ENCODE measurements around the gene EIF6. TPM values are rescaled to one million over a fixed set of nuclear protein-coding genes. Genes with fewer than 3 reads are reported as not detected.
"Not testable (repeated sequence)": the region's sequence is repeated elsewhere in the genome, so short reads cannot be mapped to it uniquely, and the experiment has no call there.

EIF6 gene
- polyA plus RNA-seq, 3 donors, result 154 to 169 (median 168) TPM

GRCh38 chr20:35267092-35267491, 17.5 kb downstream of the EIF6 start:
- DNase-seq, result no peak

- no peak for DNase-seq
These were observed 19.8 kb downstream of the EIF6 start for GRCh38 chr20:35264755-35265154.

GRCh38 chr20:35263532-35264341, 20.8 kb downstream of the EIF6 start:
- DNase-seq, result no peak

DNA sequence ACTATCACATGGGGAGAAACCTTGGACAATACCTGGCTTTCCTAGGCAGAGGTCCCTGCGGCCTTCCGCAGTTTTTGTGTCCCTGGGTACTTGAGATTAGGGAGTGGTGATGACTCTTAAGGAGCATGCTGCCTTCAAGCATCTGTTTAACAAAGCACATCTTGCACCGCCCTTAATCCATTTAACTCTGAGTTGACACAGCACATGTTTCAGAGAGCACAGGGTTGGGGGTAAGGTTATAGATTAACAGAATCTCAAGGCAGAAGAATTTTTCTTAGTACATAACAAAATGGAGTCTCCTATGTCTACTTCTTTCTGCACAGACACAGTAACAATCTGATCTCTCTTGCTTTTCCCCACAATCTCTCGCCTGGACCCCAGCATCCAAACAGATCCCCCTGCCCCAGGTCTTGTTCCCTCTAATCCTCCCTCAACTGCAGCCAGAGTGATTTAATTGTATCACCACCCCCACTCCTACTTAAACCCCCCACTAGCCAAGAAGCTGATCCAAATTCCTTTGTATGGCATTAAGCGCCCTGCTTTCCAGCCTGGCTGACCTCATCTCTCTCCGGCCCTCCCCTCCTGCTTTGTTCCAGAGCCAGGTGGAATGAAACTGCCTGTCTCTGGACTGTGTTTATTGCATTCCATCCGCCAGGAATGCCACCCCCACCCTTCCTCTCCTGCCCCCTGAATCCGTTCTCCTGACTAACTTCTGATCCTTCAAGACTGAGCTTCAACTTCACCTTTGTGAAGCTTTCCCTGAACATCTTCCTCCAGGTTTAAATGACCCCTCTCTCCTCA, 21.6 kb downstream of the EIF6 start:
- DNase-seq, result peak; percentile 88

- DNase-seq, result not testable (repeated sequence)
These were observed 22.3 kb downstream of the EIF6 start for GRCh38 chr20:35262321-35262720.

GRCh38 chr20:35260426-35260825, 24.1 kb downstream of the EIF6 start:
- DNase-seq, result no peak

DNA sequence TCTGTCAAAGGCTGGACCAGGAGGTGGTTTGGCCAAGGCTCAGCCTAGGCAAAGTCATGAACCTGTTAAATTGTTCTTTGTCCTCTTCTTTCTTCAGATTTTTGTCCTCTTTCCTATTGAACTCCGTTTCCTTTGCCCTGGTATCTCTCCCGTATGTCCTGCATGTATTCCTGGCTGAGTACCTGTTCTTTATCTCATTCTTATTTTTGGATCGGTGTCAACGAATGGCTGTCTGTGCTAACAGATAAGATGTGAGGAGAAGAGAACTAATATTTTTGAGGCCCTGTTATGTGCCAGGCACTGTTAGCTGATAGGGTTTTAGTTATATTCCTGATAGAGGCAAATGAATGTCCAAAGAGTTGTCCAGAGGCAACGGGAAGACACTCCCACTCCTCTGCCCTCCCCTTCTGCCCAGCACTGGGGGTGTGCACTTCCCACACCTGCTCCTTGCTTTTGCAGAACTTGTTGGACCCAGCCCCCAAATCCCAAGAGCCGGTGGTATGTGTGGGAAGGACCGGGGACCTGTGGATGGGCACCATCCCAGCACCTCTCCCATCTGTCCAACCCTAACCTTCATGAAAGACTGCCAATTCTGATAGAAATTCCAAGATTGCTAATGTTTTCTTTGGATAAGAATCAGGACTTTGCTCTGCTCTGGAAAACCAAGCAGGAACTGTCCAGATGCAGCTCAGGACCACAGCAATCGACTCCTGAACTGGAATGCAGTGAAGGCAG, 27.2 kb downstream of the EIF6 start:
- no peak for DNase-seq

- DNase-seq, result no peak
These were observed 30.0 kb downstream of the EIF6 start for GRCh38 chr20:35254448-35254999.

DNA sequence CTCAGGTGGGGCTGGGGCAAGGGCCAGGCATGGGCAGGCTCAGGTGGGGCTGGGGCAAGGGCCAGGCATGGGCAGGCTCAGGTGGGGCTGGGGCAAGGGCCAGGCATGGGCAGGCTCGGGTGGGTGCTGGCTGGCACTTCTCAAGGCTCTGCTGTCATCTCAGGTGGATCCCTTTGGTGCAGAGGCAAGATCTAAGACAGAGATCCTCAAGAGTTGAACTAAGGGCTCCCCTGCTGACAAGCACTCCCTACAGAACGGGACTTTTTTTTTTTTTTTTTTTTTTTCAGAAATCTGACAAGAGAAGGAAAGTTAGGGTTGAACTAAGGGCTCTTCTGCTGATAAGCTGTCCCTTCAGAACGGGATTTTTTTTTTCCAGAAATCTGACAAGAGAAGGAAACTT, 31.6 kb downstream of the EIF6 start:
- no peak for DNase-seq

GRCh38 chr20:35252598-35252997, 32.0 kb downstream of the EIF6 start:
- not testable (repeated sequence) for DNase-seq

- DNase-seq, result no peak
These were observed 32.5 kb downstream of the EIF6 start for GRCh38 chr20:35252037-35252461.

DNA sequence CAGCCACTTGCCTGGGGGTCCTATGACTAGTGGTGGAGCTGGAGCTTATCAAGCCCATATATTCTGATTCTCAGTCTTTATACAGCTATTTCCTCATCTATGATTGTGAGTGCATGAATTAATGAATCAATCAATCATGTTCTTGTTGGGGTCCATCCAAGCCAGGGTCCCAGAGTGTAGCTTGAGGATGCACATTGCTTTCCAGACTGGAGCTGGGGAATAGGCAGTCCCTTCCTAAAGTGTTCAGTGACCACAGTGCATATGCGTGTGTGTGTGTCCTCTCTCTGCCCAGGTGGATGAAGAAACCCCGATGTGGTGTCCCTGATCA, 33.0 kb downstream of the EIF6 start:
- no peak for DNase-seq

DNA sequence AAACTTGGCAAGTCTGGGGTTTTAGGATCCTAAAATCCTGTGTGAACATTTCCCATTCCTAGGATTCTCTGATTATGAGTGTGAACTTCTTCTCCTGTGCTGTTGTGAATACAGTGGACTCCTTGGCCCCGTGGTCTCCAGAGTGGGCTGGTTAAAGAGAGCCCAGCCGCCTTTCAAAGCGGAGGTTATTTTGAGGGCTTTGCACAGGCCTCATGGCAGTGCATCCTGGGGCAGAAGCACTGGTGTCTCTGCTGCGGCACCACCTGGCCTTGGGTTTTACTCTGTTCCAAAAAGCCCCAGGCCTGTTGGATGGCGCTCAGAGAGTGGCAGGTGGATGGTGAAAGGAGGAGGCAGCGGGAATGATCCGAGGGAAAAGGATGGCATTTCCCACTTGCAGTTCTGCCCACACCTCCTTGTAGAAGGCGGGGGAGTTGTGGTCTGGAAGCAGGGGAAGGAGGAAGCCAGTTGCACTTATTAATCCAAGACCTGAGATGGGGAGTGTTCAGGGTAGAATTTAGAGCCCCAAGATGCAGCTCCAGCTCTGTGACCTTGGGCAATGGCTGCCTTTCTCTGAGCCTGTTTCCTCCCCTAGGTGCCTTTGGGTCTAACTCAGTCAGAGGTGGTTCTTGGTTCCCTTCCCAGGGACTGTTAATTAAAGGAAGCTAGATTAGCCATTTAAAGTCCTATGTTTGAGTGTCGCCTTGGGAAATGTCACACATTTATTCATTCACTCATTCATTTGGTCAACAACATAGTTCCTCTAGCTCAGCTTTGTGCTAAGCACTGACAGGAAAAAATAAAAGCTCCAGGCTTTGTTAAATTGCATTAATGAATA, 35.7 kb downstream of the EIF6 start:
- DNase-seq, result no peak

DNA sequence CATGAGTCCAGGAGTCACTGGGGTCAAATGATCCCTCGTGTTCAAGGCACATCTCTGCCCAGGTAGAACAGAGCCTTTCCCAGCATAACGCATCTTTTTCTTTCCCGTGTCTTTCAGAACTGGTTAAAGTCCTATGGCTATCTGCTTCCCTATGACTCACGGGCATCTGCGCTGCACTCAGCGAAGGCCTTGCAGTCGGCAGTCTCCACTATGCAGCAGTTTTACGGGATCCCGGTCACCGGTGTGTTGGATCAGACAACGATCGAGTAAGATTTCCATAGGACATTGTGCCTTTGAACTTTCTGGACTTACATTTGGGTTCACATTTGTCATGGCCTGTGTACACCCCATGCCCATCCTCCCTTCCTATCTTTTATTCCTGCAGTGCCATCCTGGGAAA, 37.8 kb downstream of the EIF6 start:
- no peak for DNase-seq

DNA sequence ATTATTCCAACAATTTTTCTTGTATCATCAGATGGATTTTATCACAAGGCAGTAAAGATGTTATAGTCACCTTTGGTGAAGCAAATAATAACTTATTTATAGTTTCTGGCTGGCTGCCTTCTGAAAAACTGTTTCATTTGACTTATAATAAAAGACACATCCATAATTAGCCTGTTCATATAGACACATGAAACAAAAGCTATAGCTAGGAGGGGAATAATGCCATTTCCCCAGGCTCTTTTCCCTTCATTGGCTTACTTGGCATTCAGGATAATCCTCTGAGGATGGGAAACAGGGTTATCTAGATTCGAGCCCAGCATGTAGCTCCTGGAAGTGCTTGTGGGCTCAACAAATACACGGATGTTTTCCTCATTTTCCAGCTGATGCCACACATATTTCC, 40.6 kb downstream of the EIF6 start:
- no peak for DNase-seq

DNA sequence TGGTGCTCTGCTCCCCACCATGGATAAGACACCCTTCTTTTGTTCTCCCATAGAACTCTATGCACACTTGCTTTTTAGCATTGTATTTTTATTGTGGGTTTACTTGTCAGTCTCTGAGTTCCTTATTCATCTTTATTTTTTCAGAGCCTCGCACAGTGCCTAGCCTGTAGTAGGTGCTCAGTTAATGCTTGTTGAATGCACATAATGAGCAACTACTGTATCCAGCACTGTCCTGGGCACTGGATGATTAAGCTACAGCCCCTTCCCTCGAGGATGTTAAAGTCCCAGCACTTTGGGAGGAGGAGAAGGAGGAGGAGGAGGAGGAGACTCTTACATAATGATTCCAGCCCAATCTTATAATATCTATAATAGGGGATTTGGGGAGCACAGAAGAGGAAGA, 41.3 kb downstream of the EIF6 start:
- DNase-seq, result no peak

GRCh38 chr20:35240811-35241293, 43.7 kb downstream of the EIF6 start:
- no peak for DNase-seq

DNA sequence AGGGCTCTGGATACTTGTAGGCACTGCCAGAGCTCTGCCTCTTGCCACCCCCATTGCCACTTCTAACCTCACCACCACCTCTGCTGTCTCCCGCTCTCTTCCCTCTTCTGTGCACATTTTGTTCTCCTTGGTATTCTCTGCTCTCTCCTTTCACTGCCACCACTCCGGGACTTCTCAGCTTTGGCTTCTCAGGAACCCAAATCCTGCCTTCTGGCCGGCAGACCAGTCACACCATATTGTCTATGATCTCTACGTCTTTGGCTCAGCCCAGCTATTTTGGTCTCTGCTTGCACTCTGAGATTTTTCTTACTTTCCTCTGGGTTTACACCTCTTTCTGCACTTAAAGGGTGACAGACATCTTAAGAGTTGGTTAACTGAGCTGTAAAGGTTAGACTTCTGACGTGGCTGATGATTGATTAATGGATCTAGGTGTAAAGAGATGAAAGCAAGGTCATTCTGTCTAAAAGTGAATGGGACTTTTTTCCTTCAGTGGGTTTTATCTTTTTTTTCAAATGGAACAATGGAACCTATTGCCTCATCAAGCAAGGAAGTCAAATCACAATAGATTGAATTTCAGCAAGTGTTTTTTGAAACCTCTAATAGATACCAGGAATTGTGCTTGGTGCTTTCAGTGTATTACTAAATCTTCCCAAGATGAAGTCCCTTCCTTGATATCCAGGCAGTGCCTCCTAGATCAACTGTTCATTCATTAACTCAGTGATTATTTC, 44.3 kb downstream of the EIF6 start:
- no peak for DNase-seq

GRCh38 chr20:35238735-35239134, 45.8 kb downstream of the EIF6 start:
- no peak for DNase-seq

GRCh38 chr20:35238170-35238569, 46.4 kb downstream of the EIF6 start:
- no peak for DNase-seq

DNA sequence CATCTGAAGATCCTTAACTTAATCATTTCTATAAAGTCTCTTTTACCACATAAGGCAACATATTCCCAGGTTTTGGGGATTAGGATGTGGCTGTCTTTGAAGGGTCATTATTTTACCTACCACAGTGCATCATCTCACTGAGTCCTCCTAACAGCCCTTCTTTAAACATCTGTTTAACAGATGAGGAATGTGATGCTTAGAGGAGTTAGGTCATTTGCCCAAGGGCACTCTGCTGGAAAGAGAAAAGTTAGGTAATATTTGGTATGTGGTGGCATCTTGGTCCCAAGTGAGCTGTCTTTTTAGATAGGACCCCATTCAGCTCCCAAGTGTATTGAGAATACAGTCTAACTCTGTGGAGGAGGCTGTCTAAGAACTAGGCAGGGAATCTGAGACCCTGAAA, 47.1 kb downstream of the EIF6 start:
- DNase-seq, result no peak

Data from renal pelvis (tissue), 4 donors.